A375 (cell line): ENCODE measurements around the gene ART4. TPM values are rescaled to one million over a fixed set of nuclear protein-coding genes. Genes with fewer than 3 reads are reported as not detected.

Experiments
- total RNA-seq: library from RNA; depleted of rRNA; stranded (reverse); fragments of >200 nt; shearing (Covaris generic); gene quantifications from 2 replicates; pipeline ENCODE4 v1.2.3, GENCODE V29; 2014; rRNA removed

Gene ART4, protein sequence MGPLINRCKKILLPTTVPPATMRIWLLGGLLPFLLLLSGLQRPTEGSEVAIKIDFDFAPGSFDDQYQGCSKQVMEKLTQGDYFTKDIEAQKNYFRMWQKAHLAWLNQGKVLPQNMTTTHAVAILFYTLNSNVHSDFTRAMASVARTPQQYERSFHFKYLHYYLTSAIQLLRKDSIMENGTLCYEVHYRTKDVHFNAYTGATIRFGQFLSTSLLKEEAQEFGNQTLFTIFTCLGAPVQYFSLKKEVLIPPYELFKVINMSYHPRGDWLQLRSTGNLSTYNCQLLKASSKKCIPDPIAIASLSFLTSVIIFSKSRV
- total RNA-seq: not detected in 2 replicates

DNA sequence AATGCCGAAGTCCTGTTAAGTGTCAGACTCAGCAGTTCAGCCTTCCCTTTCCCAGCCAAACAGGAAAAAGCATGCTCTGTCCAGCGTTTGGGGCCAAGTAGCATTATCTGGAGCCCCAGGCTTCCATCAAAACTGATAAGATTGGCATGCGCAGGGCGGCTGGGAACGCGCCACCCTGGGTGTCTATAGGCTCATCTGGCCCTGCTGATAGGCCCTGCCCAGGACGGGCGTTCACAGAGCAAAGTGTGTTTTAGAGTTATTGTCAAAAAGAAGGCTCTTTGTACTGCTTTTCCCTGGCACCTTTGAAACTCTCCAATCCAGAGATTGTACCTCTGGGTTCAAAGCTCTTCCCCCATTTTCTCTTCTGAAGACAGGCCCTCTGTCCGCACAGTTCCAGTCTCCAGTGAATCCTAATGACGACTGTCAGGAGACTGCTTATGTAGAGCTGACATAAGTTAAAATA lies at the start of gene ART4:
Gene ART4 (minus strand): TSS at position 102 of the 463 bp plus-strand sequence. CDS start 413 bp downstream, outside the sequence.

DNA sequence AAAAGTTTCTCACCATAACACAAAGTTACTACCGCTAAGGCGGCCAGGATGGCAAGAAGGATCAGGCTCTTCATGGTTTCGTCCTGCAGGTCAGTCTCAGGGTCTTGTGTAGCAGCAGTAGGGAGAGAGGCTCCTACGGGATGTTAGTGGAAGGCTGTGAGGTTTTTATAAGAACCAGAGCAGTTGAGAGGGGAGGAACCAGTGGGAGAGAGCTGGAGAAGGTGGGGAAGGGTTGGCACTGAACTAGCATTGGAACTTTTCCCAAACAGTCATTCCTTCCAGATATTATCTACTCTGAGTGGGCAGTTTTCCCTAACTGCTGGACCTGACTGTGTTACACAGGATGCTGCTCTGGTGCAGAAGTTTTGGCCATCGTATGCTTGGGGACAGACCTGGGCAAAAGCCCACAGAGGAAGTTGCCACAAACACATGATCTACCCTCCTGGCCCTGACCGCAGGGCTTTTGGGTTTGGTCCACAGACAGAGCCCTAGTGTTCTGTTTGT lies 42.4 kb upstream of the ART4 start, which contains the start of gene MGP:
Gene MGP (minus strand): TSS at position 137 of the 504 bp plus-strand sequence. CDS start 63 bp downstream, at position 74.

DNA sequence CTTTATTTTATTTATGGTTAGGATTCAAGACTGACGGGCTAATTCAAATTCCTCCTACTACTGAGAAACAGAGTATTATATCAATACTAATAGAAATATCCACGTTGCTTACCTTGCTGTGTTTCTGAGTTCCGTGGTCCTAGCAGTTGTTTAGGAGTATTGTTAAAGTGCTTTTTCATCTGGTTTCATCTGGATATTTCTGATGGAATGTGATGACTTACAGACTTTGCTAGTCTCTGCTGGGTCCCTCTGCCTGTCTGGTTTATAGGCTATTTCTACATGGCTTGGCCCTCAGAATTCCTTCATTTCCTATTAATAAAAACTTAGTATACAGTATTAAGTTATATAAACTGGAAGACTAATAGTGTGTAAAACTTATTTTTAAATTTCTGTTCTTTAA lies 29.3 kb downstream of the ART4 start, which contains the start of gene SMCO3:
Gene SMCO3 (minus strand): TSS at position 169 of the 400 bp plus-strand sequence. CDS start 7,502 bp downstream, outside the sequence.

DNA sequence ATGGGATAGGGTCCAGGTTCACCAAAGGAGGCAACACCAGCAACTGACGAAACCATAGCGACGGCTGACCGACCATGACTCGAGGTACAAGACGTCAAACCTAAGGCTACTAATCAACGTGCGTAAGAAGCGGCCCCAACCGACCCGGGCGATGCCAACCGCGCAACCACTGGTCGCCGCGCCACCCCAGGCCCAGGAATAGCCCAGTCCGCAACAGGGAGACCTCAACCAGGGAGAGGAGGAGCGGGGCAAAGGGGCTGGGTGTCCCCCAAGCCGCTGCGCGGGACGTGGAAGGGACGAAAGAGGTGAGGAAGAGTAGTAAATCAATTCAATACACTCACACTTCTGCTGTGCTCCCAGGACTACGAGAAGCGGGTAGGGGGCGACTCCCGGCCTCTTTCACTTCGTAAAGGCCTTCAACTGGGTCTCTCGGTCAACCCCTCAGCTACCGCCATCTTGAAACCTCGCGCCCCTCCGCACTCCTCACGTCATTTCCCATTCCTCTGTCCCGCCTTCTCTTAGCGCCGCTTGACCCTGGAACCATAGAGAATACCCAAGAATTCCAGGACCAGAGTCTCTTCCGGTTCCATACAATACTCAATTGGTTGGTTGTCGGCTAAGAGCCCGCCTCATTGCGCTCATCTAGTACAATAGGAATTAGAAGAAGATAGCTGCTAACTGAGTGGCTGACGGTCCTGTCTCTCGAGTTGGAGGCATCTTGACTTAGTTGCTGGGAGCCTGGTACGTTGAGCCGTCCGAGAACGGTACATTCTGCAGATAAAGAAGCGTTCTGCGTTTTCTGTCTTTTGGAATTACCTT lies 40.1 kb downstream of the ART4 start, which contains the start of the genes C12orf60 and WBP11:
Gene C12orf60 (plus strand): TSS at position 660 of the 819 bp plus-strand sequence. CDS start 19,266 bp downstream, outside the sequence.
Gene WBP11 (minus strand): TSS at position 468 of the 819 bp plus-strand sequence. CDS start 2,095 bp downstream, outside the sequence.

Other genes starting within 250 kb of the ART4 start
- gene GUCY2C, start 146.9 kb downstream of the ART4 start, total RNA-seq: 0.05 TPM in 1 of 2 replicates, not detected in the other
- 43.5 and 64.8 TPM in 2 replicates for gene WBP11, start 40.0 kb downstream of the ART4 start, total RNA-seq
- 0.69 and 0.94 TPM in 2 replicates for gene C12orf60, start 39.9 kb downstream of the ART4 start, total RNA-seq
- not detected in 2 replicates for gene SMCO3, start 29.3 kb downstream of the ART4 start, total RNA-seq
- gene MGP, start 42.3 kb upstream of the ART4 start, total RNA-seq: 10.9 and 18.3 TPM in 2 replicates
- not detected in 2 replicates for gene ERP27, start 95.0 kb upstream of the ART4 start, total RNA-seq
- 5.4 and 8.1 TPM in 2 replicates for gene ARHGDIB, start 118.1 kb upstream of the ART4 start, total RNA-seq
- gene PDE6H, start 129.5 kb upstream of the ART4 start, total RNA-seq: not detected in 2 replicates